ENCODE measurements around the gene PSD2.
A peak's percentile ranks its signal among the peaks of the same experiment; 100 is the strongest.

PSD2 gene

DNA sequence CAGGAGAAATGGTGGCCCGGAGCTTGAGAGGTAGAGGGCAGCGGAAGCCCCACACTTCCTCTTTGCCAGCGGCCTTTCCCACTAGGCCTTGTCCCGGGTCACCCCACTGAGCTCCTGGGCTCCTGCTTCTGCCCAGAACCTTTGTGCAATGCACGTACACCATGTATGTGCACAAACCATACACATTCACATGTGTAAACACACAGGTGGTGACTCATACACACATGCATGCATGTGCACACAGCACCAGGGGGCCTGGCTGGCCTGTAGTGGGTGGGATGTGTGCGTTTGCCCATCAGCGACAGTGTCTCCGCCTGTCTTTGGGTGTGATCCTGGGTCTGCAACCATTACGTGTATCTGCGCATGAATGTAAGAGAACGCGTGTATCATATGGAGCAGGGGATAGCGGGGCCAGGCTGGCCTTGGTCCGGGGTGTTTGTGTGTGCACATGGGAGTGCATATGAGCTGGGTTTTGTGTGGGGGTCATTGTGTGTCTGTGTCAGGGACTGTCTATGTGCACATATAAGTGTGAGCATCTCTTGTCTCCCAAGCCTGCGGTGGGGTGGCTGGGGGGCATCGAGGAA, 43.7 kb downstream of the PSD2 start:
- no peak for DNase-seq

DNA sequence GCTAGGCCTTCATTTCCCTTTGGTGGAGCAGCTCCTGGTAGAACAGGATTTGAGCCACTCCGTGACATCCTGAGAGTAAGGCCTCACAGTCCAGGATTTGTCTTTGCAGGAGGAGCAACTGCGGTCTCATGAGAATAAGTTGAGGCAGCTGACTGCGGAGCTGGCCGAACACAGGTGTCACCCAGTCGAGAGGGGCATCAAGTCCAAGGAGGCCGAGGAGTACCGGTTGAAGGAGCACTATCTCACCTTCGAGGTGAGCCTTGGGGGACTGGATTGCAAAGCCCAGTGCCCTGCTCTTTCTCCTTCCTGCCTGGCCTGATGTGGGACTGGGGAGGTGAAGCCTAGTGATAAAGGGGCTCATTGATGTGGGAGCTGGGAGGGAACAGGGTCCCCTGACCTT, 44.3 kb downstream of the PSD2 start:
- no peak for DNase-seq

GRCh38 chr5:139841549-139841948, 45.9 kb downstream of the PSD2 start:
- no peak for DNase-seq

DNA sequence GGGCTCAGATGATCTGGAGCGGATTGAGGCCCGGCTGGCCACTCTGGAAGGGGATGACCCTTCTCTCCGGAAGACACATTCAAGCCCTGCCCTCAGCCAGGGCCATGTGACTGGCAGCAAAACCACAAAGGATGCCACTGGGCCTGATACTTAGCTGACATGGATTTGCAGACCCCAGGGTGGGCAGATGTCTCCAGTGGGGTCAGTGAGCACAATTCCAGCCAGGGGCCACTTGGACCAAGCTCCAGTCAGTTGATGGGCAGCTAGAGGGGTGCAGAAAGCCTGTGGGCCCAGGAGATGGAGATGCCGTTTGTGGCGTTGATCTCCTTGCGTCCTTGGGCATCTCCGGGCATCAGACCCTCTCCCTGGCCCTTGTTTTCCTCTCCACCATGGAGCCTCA, 46.7 kb downstream of the PSD2 start:
- no peak for DNase-seq

DNA sequence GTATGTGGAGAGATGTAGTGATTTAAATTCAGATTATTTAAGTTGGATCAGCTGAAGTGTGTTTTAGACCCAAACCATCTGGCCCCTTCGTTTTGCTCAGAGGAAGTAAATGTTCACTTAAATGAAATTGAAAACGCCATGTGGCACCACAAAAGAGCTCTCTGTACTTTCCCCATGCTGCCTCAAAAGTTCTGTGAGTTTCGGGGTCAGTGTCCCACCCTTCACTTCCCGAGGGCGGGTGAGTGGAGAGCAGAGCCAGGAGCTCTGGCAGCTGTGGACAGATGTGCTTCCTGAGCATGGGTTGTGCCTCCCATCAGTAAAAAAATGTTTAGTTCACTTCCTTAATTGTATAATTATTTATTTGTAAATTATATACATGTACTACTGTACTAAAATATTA, 48.4 kb downstream of the PSD2 start:
- no peak for DNase-seq

DNA sequence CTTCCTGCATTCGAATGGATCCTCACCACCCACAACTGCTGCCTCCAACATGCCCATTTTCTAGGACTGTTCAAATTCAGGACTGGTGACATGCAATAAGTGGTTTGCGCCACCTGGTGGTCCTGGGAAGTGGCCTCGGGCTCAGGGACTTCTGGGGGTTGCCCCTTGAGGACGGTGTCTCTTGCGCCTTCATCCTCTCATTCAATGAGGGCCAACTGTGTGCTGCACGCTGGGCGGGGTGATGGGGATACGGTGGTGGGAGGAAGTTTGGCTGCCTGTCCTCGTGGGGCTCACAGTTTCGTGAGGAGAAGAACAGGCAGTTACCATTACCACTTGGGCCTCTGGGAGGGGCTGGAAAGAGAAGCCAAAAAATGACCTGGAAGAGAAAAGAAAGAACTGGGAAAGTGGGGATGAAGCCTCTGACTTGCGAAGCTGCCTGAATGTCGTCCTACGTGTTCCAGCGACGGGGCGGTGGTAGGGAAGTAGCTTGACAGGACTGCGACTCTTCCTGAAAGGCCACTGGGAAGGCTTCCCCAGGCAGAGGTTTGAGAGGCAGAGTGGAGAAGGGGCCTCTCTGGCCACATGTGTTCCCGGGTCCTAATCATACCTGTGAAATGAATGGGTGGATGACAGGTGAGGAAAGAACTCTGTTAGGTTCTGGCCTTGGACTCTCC, 49.0 kb downstream of the PSD2 start:
- peak; percentile 60 for DNase-seq

GRCh38 chr5:139845846-139846681, 50.5 kb downstream of the PSD2 start:
- DNase-seq = no peak

DNA sequence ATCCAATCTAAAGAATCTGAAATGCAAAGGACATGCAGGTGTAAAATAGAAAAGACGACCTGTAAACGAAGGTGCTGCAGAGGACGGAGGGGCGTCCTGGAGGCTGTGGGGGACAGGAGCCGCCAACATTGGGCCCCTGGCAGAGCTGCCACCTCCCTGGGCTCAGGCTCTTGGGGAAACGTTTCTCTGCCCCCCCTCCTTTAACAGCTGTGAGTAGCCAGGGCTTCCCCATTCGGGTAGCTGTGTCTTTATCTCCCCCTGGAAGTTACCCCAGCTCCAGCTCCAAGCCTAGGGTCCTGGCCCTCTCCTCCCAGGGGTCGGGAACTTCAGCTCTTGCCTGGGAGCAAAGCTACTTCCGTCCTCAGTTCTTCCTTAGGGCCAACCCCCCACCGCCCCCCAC, 51.5 kb downstream of the PSD2 start:
- DNase-seq = no peak

GRCh38 chr5:139847790-139848507, 52.3 kb downstream of the PSD2 start:
- peak; percentile 19 for DNase-seq

- no peak for DNase-seq
Observed at GRCh38 chr5:139848508-139849100, 53.0 kb downstream of the PSD2 start.

DNA sequence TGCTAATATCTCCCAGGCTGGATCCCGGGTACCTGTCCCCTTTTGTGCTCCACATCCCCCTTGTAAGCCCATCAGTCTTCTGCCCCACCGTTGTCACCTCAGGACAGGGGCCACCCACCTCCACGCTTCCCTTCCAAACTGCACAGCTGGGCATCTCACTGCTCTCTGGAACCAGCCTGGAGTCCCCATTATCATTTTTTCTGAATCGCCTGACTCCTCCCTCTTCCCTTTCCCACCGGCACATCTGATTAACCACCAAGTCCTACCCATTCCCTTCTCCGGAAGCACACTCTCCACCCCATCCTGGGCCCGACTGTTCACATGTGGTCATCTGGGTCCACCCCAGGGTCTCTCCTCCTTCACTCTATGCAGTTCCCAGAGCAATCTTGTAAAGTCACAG, 53.9 kb downstream of the PSD2 start:
- DNase-seq = no peak

DNA sequence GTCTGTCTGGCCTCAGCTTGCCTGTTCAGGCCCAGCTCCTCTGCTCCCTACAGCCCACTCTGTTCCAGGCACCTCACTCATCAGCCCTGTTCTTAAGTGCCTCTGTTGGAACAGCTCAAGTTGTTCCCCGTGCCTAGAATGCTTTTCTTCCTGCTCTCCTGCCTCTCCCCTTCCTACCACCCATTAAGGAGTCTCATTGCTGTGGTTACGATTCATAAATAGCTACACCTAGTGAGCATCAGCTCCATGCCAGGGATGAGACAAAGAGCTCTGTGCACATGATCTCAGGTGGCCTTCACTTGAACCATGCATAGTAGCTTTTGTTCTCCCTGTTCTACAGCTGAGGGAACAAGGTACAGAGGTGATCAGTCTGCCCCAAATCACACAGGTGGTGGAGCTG, 54.3 kb downstream of the PSD2 start:
- DNase-seq = no peak

DNA sequence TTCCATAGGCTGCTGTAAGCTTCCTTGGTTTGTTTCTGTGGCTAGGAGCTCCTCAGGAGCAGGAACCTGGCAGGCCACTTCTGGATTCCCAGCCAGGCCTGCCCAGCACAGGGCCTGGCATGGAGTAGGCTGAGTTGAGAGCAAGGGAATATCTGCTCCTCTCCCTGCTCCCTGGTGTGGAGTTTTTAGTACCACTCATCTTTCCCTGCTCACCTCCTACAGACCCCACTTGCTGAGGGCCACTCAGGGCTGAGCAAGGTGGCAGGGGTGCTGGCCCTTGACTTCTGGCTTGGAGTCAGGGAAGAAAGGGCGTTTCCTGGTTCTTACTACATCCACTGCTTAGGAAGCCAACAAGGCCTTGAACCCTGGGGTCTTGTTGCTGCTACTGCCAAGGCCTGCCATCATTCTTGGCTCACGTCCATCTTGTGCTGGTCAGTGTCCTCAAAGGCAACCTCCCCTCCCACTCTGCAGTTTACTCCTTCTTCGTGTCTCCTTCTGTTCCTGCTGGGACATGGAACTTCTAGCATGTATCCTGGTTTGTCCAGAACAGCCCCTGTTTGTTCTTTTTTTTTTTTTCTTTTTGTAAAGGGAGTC, 54.9 kb downstream of the PSD2 start:
- DNase-seq = no peak

GRCh38 chr5:139851558-139851957, 56.0 kb downstream of the PSD2 start:
- DNase-seq = no peak

GRCh38 chr5:139852696-139853095, 57.1 kb downstream of the PSD2 start:
- DNase-seq = no peak

DNA sequence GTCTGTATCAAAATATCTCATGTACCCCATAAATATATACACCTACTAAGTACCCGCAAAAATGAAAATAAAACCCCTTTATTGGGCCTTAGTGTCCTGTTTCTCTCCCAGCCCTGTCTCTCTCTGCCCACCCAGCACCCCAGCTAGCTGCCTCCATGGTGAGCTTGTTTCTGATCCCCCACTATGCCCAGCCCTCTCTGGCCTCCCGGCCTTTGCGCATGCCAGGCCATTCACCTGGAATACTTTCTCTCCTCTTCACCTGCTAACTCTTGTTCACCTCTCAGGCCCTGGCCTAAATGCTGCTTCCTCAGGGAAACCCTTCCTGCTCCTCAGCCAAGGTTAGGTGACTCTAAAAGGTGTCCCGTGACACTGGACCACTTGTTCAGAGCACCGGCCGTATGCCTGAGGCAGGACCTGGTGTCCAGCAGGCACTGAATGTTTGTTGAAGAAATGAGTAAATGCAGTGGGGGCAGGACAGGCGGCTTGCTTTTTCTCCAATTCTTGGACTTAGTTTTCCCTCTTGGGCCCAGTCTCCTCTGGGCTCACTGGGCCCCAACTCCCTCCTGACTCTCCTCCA, 58.5 kb downstream of the PSD2 start:
- DNase-seq = no peak

- no peak for DNase-seq
Observed at GRCh38 chr5:139854953-139855352, 59.3 kb downstream of the PSD2 start.

DNA sequence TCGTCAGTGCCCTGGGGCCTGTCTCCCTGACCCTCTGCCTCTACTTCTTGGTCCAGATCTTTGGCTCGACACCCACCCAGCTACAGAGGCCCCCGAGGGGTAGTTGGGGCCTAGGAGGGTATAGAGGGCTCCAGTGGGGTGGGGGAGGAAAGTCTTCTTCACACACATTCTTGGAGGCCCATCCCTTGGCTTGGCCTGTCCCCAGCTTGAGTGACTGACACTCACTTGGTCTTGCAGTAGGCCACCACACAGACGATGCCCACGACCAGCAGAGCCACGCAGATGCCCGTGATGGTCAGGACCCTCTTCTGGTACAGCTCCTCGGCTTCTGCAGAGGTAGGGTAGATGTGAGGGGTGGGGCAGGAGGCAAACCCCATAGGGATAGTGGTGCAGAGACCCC, 59.8 kb downstream of the PSD2 start:
- no peak for DNase-seq

- no peak for DNase-seq
Observed at GRCh38 chr5:139855946-139856540, 60.4 kb downstream of the PSD2 start.

GRCh38 chr5:139856714-139857113, 61.1 kb downstream of the PSD2 start:
- DNase-seq = no peak

GRCh38 chr5:139859013-139859412, 63.4 kb downstream of the PSD2 start:
- no peak for DNase-seq
